Progenitor cell of endocrine pancreas (in vitro differentiated cells): ENCODE measurements around the gene GOLGA7B. TPM values are rescaled to one million over a fixed set of nuclear protein-coding genes. Genes with fewer than 3 reads are reported as not detected.

Source experiments
- DNase-seq: peaks from one replicate; pipeline ENCODE4 v3.0.0; 2021; ENCODE audit warnings: low spot score; ENCODE audit not compliant: unreplicated experiment
- H3K27ac Mint-ChIP-seq: 2 replicates; pipeline ENCODE4 v1.8.0; 2021; ENCODE audit warnings: mild to moderate bottlenecking, moderate library complexity, mixed read lengths
- H3K27me3 Mint-ChIP-seq: 2 replicates; pipeline ENCODE4 v1.8.0; 2021; ENCODE audit warnings: mixed read lengths
- H3K36me3 Mint-ChIP-seq: 2 replicates; pipeline ENCODE4 v1.8.0; 2022; ENCODE audit warnings: mixed read lengths; ENCODE audit not compliant: insufficient read depth
- H3K4me1 Mint-ChIP-seq: 2 replicates; pipeline ENCODE4 v1.8.0; 2021; ENCODE audit warnings: low read depth, mixed read lengths
- H3K4me3 Mint-ChIP-seq: 2 replicates; pipeline ENCODE4 v1.8.0; 2021; ENCODE audit warnings: low read depth, mild to moderate bottlenecking, moderate library complexity, mixed read lengths
- H3K9me3 Mint-ChIP-seq: 2 replicates; pipeline ENCODE4 v1.8.0; 2021; ENCODE audit warnings: low read depth, mixed read lengths
- CTCF ChIP-seq: fragments of 200-600 bp; sonication (generic); IDR thresholded peaks from one replicate; pipeline ENCODE4 v1.5.0; 2021; ENCODE audit warnings: antibody characterized with exemption, mild to moderate bottlenecking; ENCODE audit not compliant: unreplicated experiment
- total RNA-seq: library from RNA; stranded (reverse); gene quantifications from 2 replicates; pipeline ENCODE4 v1.2.1, GENCODE V29; 2021

The GOLGA7B gene
- total RNA-seq, 1 donor from 2014 or later = 1.4 TPM

- peaks cover 45% of the 10 kb centered on the region for H3K27me3 Mint-ChIP-seq
- DNase-seq = no peak
- no peak for TF ChIP-seq CTCF
These were observed 64.0 kb downstream of the GOLGA7B start for GRCh38 chr10:97913614-97914013.

GRCh38 chr10:97914171-97914836, 64.7 kb downstream of the GOLGA7B start:
- Mint-ChIP-seq H3K27me3 (peaks cover 48% of the 10 kb centered on the region), H3K4me1 (peaks cover 7% of the 10 kb centered on the region), H3K27ac (no peak overlapping the region), H3K4me3 (no peak overlapping the region), H3K36me3 (no peaks in the 10 kb centered on the region), H3K9me3 (no peaks in the 10 kb centered on the region)
- TF ChIP-seq CTCF = no peak
- no peak for DNase-seq

More at GRCh38 chr10:97913614-97914013, 64.0 kb downstream of the GOLGA7B start:
- Mint-ChIP-seq H3K4me1 (peaks cover 7% of the 10 kb centered on the region), H3K4me3 (no peak overlapping the region), H3K36me3 (no peaks in the 10 kb centered on the region), H3K27ac (no peak overlapping the region), H3K9me3 (no peaks in the 10 kb centered on the region)

- Mint-ChIP-seq H3K36me3 (no peaks in the 10 kb centered on the region), H3K9me3 (no peaks in the 10 kb centered on the region), H3K4me3 (no peak overlapping the region), H3K27ac (no peak overlapping the region), H3K27me3 (peaks cover 44% of the 10 kb centered on the region), H3K4me1 (peaks cover 7% of the 10 kb centered on the region)
- DNase-seq = peak; percentile 85
- TF ChIP-seq CTCF = peak; percentile 95
These were observed 65.2 kb downstream of the GOLGA7B start for GRCh38 chr10:97914837-97915211.

- no peak for DNase-seq
- no peak overlapping the region for H3K4me3 Mint-ChIP-seq
- H3K36me3 Mint-ChIP-seq = no peaks in the 10 kb centered on the region
- H3K27ac Mint-ChIP-seq = no peak overlapping the region
- TF ChIP-seq CTCF = no peak
- no peaks in the 10 kb centered on the region for H3K9me3 Mint-ChIP-seq
- H3K4me1 Mint-ChIP-seq = peaks cover 7% of the 10 kb centered on the region
- peaks cover 41% of the 10 kb centered on the region for H3K27me3 Mint-ChIP-seq
These were observed 65.9 kb downstream of the GOLGA7B start for GRCh38 chr10:97915346-97916131.

GRCh38 chr10:97916586-97916985, 66.9 kb downstream of the GOLGA7B start:
- Mint-ChIP-seq H3K27ac (no peak overlapping the region), H3K27me3 (peaks cover 38% of the 10 kb centered on the region), H3K36me3 (no peaks in the 10 kb centered on the region), H3K9me3 (no peaks in the 10 kb centered on the region), H3K4me3 (no peak overlapping the region), H3K4me1 (peaks cover 9% of the 10 kb centered on the region)
- TF ChIP-seq CTCF = no peak
- DNase-seq = no peak
